GM10847 (cell line): ENCODE results near the gene EHMT1.

Experiments used
- POLR2A ChIP-seq: IDR thresholded peaks from 2 replicates; pipeline ENCODE4 v1.6.1; 2011; ENCODE audit not compliant: insufficient read length; ENCODE audit errors: extremely low read depth

The EHMT1 gene

GRCh38 chr9:137723783-137724445 is 105.1 kb downstream of the EHMT1 start:
- no peak for TF ChIP-seq POLR2A

GRCh38 chr9:137724818-137725240 is 106.0 kb downstream of the EHMT1 start:
- TF ChIP-seq POLR2A: no peak

- TF ChIP-seq POLR2A: no peak
These were observed 106.8 kb downstream of the EHMT1 start for GRCh38 chr9:137725598-137725997.

GRCh38 chr9:137726764-137727163 is 108.0 kb downstream of the EHMT1 start:
- TF ChIP-seq POLR2A: no peak

- TF ChIP-seq POLR2A: no peak
These were observed 108.9 kb downstream of the EHMT1 start for GRCh38 chr9:137727716-137728115.

- TF ChIP-seq POLR2A: no peak
These were observed 109.9 kb downstream of the EHMT1 start for GRCh38 chr9:137728444-137729311.

GRCh38 chr9:137731216-137731946 is 112.6 kb downstream of the EHMT1 start:
- TF ChIP-seq POLR2A: no peak

- TF ChIP-seq POLR2A: no peak
These were observed 113.4 kb downstream of the EHMT1 start for GRCh38 chr9:137731947-137732813.

GRCh38 chr9:137733429-137733828 is 114.6 kb downstream of the EHMT1 start:
- TF ChIP-seq POLR2A: no peak

GRCh38 chr9:137734181-137734580 is 115.4 kb downstream of the EHMT1 start:
- TF ChIP-seq POLR2A: no peak

GRCh38 chr9:137738703-137739102 is 119.9 kb downstream of the EHMT1 start:
- TF ChIP-seq POLR2A: no peak

GRCh38 chr9:137739371-137740309 is 120.8 kb downstream of the EHMT1 start:
- no peak for TF ChIP-seq POLR2A

GRCh38 chr9:137740312-137740711 is 121.5 kb downstream of the EHMT1 start:
- TF ChIP-seq POLR2A: no peak

GRCh38 chr9:137741330-137741729 is 122.5 kb downstream of the EHMT1 start:
- TF ChIP-seq POLR2A: no peak
